SK-N-MC (cell line): ENCODE results near the gene UNC93B1.
"Not testable (repeated sequence)": the region's sequence is repeated elsewhere in the genome, so short reads cannot be mapped to it uniquely, and the experiment has no call there.

Experiments
- EZH2 ChIP-seq: fragments of 200-600 bp; sonication (generic); IDR thresholded peaks from one replicate; pipeline ENCODE4 v1.6.1; 2017; ENCODE audit warnings: antibody characterized with exemption
- POLR2AphosphoS5 ChIP-seq: IDR thresholded peaks from 2 replicates; pipeline ENCODE4 v1.6.1; 2012; ENCODE audit warnings: mild to moderate bottlenecking, low read depth, low read length, borderline replicate concordance

DNA sequence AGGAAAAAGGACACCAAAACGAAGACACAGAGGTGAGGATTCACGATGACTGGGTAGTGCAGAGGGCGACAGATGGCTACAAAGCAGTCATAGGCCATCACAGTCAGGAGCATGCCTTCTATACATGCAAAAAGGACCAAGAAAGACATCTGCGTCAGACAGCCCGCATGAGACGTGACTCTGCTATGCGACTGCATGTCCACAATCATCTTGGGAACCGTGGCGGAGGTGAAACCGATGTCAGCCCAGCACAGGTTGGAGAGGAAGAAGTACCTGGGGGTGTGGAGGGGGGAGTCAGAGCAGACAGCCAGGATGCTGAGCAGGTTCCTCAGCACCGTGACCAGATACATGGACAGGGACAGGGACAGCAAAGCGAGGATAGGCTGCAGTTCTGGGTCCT, 29.2 kb downstream of the UNC93B1 start:
- TF ChIP-seq EZH2, POLR2AphosphoS5: not testable (repeated sequence)
